WTC11 (cell line): ENCODE data around the gene PGF. TPM values are rescaled to one million over a fixed set of nuclear protein-coding genes. Genes with fewer than 3 reads are reported as not detected.

Experiments used
- ATAC-seq: fragments of 200-7000 bp; cut with Tn5 transposase; 2 replicates; pipeline ENCODE4 v1.10.0; 2021; ENCODE audit warnings: mild to moderate bottlenecking, moderate library complexity
- CTCF ChIA-PET: fragments of 300-600 bp; sonication (Branson Sonifier 250); formaldehyde crosslinking; loops from one replicate; lab custom pipeline; 2021; ENCODE audit warnings: antibody characterized with exemption; lab: Charles Lee
- POLR2A ChIA-PET: fragments of 350-600 bp; sonication (Branson Sonifier 250); formaldehyde crosslinking; loops from one replicate; lab custom pipeline; 2021; ENCODE audit warnings: antibody characterized with exemption; lab: Charles Lee
- DNase-seq: peaks from one replicate; pipeline ENCODE4 v3.0.0; 2021; ENCODE audit warnings: low spot score
- H3K27ac Mint-ChIP-seq: 2 replicates; pipeline ENCODE4 v1.8.0; 2021; ENCODE audit warnings: mixed read lengths
- H3K27me3 Mint-ChIP-seq: 2 replicates; pipeline ENCODE4 v1.8.0; 2021; ENCODE audit warnings: low read depth, mild to moderate bottlenecking, moderate library complexity, mixed read lengths
- H3K36me3 Mint-ChIP-seq: 2 replicates; pipeline ENCODE4 v1.8.0; 2021; ENCODE audit warnings: mixed read lengths
- H3K4me1 Mint-ChIP-seq: 2 replicates; pipeline ENCODE4 v1.8.0; 2022; ENCODE audit warnings: mixed read lengths
- H3K4me3 Mint-ChIP-seq: 2 replicates; pipeline ENCODE4 v1.8.0; 2021; ENCODE audit warnings: mild to moderate bottlenecking, moderate library complexity, mixed read lengths
- H3K9me3 Mint-ChIP-seq: 2 replicates; pipeline ENCODE4 v1.8.0; 2021; ENCODE audit warnings: mixed read lengths
- CREM ChIP-seq: sonication (generic); formaldehyde crosslinking; IDR thresholded peaks from 2 replicates; pipeline ENCODE4 v1.8.1; 2022; ENCODE audit warnings: mild to moderate bottlenecking, missing genetic modification reagents, moderate library complexity
- CTCF ChIP-seq: fragments of 200-600 bp; IDR thresholded peaks from 2 replicates; pipeline ENCODE4 v1.8.0; 2022; ENCODE audit warnings: antibody characterized with exemption
- E2F5 ChIP-seq: sonication (generic); formaldehyde crosslinking; IDR thresholded peaks from 2 replicates; pipeline ENCODE4 v1.8.1; 2022; ENCODE audit warnings: mild to moderate bottlenecking, moderate library complexity, missing genetic modification reagents
- FOXP1 ChIP-seq: sonication (generic); formaldehyde crosslinking; IDR thresholded peaks from 2 replicates; pipeline ENCODE4 v1.8.0; 2022; ENCODE audit warnings: missing genetic modification reagents, mild to moderate bottlenecking, moderate library complexity, borderline replicate concordance
- IRF2 ChIP-seq: sonication (generic); formaldehyde crosslinking; IDR thresholded peaks from 2 replicates; pipeline ENCODE4 v1.8.0; 2022; ENCODE audit warnings: low read depth, missing genetic modification reagents, borderline replicate concordance
- MXD4 ChIP-seq: fragments of 250-450 bp; sonication (Bioruptor Pico); IDR thresholded peaks from 2 replicates; pipeline ENCODE4 v1.8.0; 2021; ENCODE audit warnings: mild to moderate bottlenecking, moderate library complexity, borderline replicate concordance
- NR1H2 ChIP-seq: sonication (generic); formaldehyde crosslinking; IDR thresholded peaks from 2 replicates; pipeline ENCODE4 v1.9.0; 2021; ENCODE audit warnings: mild to moderate bottlenecking, moderate library complexity, missing genetic modification reagents
- NR2C2 ChIP-seq: sonication (generic); formaldehyde crosslinking; IDR thresholded peaks from 2 replicates; pipeline ENCODE4 v1.8.0; 2022; ENCODE audit warnings: mild to moderate bottlenecking, missing genetic modification reagents
- SOX15 ChIP-seq: fragments of 250-450 bp; sonication (Bioruptor Pico); IDR thresholded peaks from 2 replicates; pipeline ENCODE4 v1.9.0; 2021; ENCODE audit warnings: mild to moderate bottlenecking
- SP1 ChIP-seq: sonication (generic); formaldehyde crosslinking; conservative IDR thresholded peaks from 2 replicates; pipeline ENCODE4 v1.8.1; 2022; ENCODE audit warnings: missing genetic modification reagents
- TCF7 ChIP-seq: sonication (generic); formaldehyde crosslinking; IDR thresholded peaks from 2 replicates; pipeline ENCODE4 v1.8.0; 2022; ENCODE audit warnings: mild to moderate bottlenecking, low read depth, missing genetic modification reagents, moderate library complexity
- ZNF138 ChIP-seq: sonication (generic); formaldehyde crosslinking; conservative IDR thresholded peaks from 2 replicates; pipeline ENCODE4 v1.8.1; 2022; ENCODE audit warnings: mild to moderate bottlenecking, moderate library complexity, missing genetic modification reagents
- ZNF232 ChIP-seq: sonication (generic); formaldehyde crosslinking; IDR thresholded peaks from 2 replicates; pipeline ENCODE4 v1.8.0; 2022; ENCODE audit warnings: mild to moderate bottlenecking, missing genetic modification reagents
- ZSCAN18 ChIP-seq: fragments of 250-450 bp; sonication (Bioruptor Pico); IDR thresholded peaks from 2 replicates; pipeline ENCODE4 v2.1.2; 2022; ENCODE audit warnings: mild to moderate bottlenecking, moderate library complexity
- total RNA-seq: library from RNA; stranded (reverse); gene quantifications from 3 replicates; pipeline ENCODE4 v1.2.3, GENCODE V29; 2021
- TF ChIP-seq, protein P1 (sequence below): sonication (generic); formaldehyde crosslinking; IDR thresholded peaks from 2 replicates; pipeline ENCODE4 v1.8.0; 2022; ENCODE audit warnings: mild to moderate bottlenecking, missing genetic modification reagents
- TF ChIP-seq, protein P2 (sequence below): sonication (generic); formaldehyde crosslinking; IDR thresholded peaks from 2 replicates; pipeline ENCODE4 v1.8.0; 2022; ENCODE audit warnings: mild to moderate bottlenecking, missing genetic modification reagents
- TF ChIP-seq, protein P3 (sequence below): fragments of 250-450 bp; sonication (Bioruptor Pico); IDR thresholded peaks from 2 replicates; pipeline ENCODE4 v1.9.0; 2021; ENCODE audit warnings: moderate library complexity, mild to moderate bottlenecking, inconsistent platforms, borderline replicate concordance
- TF ChIP-seq, protein P4 (sequence below): sonication (generic); formaldehyde crosslinking; IDR thresholded peaks from 2 replicates; pipeline ENCODE4 v1.8.1; 2022; ENCODE audit warnings: low read depth, missing genetic modification reagents, borderline replicate concordance

PGF gene
- total RNA-seq, 1 experiment from 2014 or later, result 6.7 TPM

GRCh38 chr14:74897642-74898041, 57.8 kb downstream of the PGF start (continued):
- no peak for TF ChIP-seq ZSCAN18 (CRISPR knock-in tag)
- no peak for TF ChIP-seq NR1H2
- no peak for TF ChIP-seq ZNF232 (CRISPR knock-in tag)
- no peak for TF ChIP-seq ZNF138 (CRISPR knock-in tag)
- TF ChIP-seq, protein P1, sequence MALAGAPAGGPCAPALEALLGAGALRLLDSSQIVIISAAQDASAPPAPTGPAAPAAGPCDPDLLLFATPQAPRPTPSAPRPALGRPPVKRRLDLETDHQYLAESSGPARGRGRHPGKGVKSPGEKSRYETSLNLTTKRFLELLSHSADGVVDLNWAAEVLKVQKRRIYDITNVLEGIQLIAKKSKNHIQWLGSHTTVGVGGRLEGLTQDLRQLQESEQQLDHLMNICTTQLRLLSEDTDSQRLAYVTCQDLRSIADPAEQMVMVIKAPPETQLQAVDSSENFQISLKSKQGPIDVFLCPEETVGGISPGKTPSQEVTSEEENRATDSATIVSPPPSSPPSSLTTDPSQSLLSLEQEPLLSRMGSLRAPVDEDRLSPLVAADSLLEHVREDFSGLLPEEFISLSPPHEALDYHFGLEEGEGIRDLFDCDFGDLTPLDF, result no peak

DNA sequence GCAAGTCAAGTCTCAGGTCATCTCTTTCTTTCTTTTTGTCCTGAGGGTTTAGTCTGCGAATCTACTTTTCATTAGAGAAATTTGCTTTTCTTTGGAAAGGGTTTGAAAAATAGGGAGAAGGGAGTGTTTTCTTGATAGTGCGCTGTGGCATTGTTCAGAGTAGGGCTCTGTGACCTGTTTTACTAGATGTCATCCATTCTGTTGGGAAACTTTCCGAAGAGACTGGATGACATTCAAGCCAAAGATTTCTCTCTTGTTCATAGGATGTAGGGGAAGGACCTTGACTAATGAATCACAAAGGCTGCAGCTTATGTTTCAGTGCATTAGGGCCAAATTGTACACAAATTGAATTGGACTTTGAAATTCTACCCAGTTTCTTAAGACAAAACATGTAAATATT, 59.0 kb downstream of the PGF start:
- POLR2A ChIA-PET, result no interaction called here

DNA sequence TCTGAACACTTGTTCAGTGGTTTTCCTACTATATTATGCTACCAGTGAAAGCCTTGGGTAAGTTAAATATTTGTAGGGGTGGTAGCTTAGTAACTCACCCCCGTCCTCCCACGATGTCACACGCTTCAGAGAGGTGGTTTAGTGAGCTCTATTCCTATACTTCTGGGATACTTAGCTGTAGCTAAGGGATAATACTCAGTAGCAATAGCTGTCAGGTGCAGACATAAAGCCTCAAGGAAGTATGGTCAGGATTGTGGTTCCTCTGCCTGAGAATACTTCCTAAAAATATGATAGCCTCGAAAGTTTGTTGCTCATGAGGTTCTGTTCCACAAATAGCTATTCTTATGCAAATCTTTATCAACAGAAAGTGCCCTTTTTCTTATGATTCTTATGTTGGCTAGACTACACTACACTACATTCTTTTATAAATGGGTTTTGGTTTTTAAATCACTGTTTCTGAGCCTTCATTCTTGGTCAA, 61.7 kb downstream of the PGF start:
- Mint-ChIP-seq H3K9me3 (no peaks in the 10 kb centered on the region), H3K4me1 (peaks cover 3% of the 10 kb centered on the region), H3K27me3 (no peaks in the 10 kb centered on the region), H3K27ac (no peak overlapping the region), H3K36me3 (peaks cover 87% of the 10 kb centered on the region)
- ChIA-PET POLR2A (interaction anchor here (0.6 kb wide), 1 partner anchor 377 kb away, joined by 3 read pairs; no protein-coding TSS in a partner anchor), CTCF (interaction anchor here (0.7 to 2.7 kb wide), 7 partner anchors 12 to 51 kb away, joined by 3 to 18 read pairs (median 4); partner anchors contain the start of gene PROX2)
- ATAC-seq (no peak), DNase-seq (no peak)
- TF ChIP-seq NR2C2 (CRISPR knock-in tag), result no peak
- no peak for TF ChIP-seq IRF2 (CRISPR knock-in tag)
- no peak for TF ChIP-seq FOXP1 (CRISPR knock-in tag)
- TF ChIP-seq, protein P2, sequence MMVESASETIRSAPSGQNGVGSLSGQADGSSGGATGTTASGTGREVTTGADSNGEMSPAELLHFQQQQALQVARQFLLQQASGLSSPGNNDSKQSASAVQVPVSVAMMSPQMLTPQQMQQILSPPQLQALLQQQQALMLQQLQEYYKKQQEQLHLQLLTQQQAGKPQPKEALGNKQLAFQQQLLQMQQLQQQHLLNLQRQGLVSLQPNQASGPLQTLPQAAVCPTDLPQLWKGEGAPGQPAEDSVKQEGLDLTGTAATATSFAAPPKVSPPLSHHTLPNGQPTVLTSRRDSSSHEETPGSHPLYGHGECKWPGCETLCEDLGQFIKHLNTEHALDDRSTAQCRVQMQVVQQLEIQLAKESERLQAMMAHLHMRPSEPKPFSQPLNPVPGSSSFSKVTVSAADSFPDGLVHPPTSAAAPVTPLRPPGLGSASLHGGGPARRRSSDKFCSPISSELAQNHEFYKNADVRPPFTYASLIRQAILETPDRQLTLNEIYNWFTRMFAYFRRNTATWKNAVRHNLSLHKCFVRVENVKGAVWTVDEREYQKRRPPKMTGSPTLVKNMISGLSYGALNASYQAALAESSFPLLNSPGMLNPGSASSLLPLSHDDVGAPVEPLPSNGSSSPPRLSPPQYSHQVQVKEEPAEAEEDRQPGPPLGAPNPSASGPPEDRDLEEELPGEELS (CRISPR knock-in tag), result no peak
- TF ChIP-seq, protein P3, sequence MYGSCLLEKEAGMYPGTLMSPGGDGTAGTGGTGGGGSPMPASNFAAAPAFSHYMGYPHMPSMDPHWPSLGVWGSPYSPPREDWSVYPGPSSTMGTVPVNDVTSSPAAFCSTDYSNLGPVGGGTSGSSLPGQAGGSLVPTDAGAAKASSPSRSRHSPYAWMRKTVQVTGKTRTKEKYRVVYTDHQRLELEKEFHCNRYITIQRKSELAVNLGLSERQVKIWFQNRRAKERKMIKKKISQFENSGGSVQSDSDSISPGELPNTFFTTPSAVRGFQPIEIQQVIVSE (CRISPR knock-in tag), result no peak
- TF ChIP-seq SP1, result no peak
- TF ChIP-seq, all 79 proteins: peak for 0
- H3K4me3 Mint-ChIP-seq, result no peak overlapping the region

More for the DNA sequence above, 59.0 kb downstream of the PGF start:
- no peak overlapping the region for H3K27ac Mint-ChIP-seq
- TF ChIP-seq CTCF (no peak), TCF7 (CRISPR knock-in tag) (no peak), IRF2 (CRISPR knock-in tag) (no peak), E2F5 (CRISPR knock-in tag) (no peak), MXD4 (no peak), NR1H2 (no peak), CREM (CRISPR knock-in tag) (no peak), SOX15 (no peak)
- TF ChIP-seq, protein P4, sequence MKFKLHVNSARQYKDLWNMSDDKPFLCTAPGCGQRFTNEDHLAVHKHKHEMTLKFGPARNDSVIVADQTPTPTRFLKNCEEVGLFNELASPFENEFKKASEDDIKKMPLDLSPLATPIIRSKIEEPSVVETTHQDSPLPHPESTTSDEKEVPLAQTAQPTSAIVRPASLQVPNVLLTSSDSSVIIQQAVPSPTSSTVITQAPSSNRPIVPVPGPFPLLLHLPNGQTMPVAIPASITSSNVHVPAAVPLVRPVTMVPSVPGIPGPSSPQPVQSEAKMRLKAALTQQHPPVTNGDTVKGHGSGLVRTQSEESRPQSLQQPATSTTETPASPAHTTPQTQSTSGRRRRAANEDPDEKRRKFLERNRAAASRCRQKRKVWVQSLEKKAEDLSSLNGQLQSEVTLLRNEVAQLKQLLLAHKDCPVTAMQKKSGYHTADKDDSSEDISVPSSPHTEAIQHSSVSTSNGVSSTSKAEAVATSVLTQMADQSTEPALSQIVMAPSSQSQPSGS (CRISPR knock-in tag), result no peak
- no peak overlapping the region for H3K4me3 Mint-ChIP-seq
- no peaks in the 10 kb centered on the region for H3K9me3 Mint-ChIP-seq
- ATAC-seq (no peak), DNase-seq (no peak)
- H3K4me1 Mint-ChIP-seq, result no peaks in the 10 kb centered on the region
- H3K27me3 Mint-ChIP-seq, result no peaks in the 10 kb centered on the region
- peaks cover 93% of the 10 kb centered on the region for H3K36me3 Mint-ChIP-seq
- CTCF ChIA-PET, result interaction anchor here (0.8 to 1.8 kb wide), 6 partner anchors 9 to 49 kb away, joined by 3 to 9 read pairs (median 4); no protein-coding TSS in a partner anchor
